T-helper 1 cell treated with Interleukin-12 subunit alpha and Interleukin-12 subunit beta and Interleukin-4 antibody, amounts not matched to agents 30 μg/mL and 1 μg/mL, for 36 hours (primary cell): ENCODE results near the gene ARHGEF10L.

ENCODE experiments used
- H3K27ac Mint-ChIP-seq: one replicate; pipeline ENCODE4 v1.8.0; 2021; ENCODE audit warnings: mild to moderate bottlenecking, mixed read lengths
- H3K27me3 Mint-ChIP-seq: one replicate; pipeline ENCODE4 v1.8.0; 2021; ENCODE audit warnings: low read depth, mixed read lengths
- H3K36me3 Mint-ChIP-seq: one replicate; pipeline ENCODE4 v1.8.0; 2021; ENCODE audit warnings: low read depth, mixed read lengths
- H3K4me1 Mint-ChIP-seq: one replicate; pipeline ENCODE4 v1.8.0; 2021; ENCODE audit warnings: low read depth, mixed read lengths
- H3K4me3 Mint-ChIP-seq: one replicate; pipeline ENCODE4 v1.8.0; 2021; ENCODE audit warnings: mild to moderate bottlenecking, moderate library complexity, mixed read lengths
- H3K9me3 Mint-ChIP-seq: one replicate; pipeline ENCODE4 v1.8.0; 2021; ENCODE audit warnings: mixed read lengths

The ARHGEF10L gene

DNA sequence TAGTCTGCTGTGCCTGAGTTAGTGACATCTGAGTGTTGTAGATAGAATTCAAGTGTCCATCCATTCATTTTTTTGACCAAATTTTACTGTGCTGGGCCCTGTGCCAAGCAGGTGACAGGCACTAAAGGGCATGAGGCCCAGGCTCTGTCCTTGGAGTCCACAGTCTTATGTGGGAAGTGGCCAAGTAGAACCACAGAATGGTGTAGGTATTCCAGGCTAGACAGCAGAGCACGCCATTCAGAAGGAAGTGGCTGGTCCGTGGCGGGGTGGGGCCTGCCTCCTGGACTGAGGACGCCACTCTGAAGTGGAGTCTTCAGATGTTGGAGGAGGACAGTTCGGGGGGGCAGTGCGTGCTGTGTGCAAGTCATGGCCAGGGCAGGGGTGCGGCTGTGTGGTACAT is 146.8 kb downstream of the ARHGEF10L start:
- no peak overlapping the region for H3K27ac Mint-ChIP-seq
- no peaks in the 10 kb centered on the region for H3K4me1 Mint-ChIP-seq
- no peaks in the 10 kb centered on the region for H3K9me3 Mint-ChIP-seq
- no peaks in the 10 kb centered on the region for H3K36me3 Mint-ChIP-seq
- no peaks in the 10 kb centered on the region for H3K27me3 Mint-ChIP-seq
- H3K4me3 Mint-ChIP-seq = no peak overlapping the region

DNA sequence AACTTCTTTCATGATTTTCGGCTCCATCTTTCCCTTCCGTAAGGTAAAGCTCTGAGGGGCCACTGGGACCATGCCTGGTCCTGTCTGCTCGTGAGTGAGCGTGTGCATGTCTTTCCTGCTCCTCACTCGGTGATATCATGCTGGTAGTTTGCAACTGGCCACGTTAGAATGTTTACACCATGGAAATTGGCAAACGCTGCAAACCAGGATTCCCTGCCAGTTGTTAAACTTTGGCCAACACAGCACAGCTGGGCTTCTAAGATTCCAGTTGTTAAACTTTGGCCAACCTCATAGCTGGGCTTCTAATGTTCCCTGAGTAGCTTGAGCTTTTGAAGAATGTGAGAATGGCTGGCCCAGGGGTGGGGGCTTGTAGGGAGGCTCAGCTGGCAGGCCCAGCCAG is 147.6 kb downstream of the ARHGEF10L start:
- Mint-ChIP-seq H3K4me3 (no peak overlapping the region), H3K9me3 (no peaks in the 10 kb centered on the region), H3K36me3 (no peaks in the 10 kb centered on the region), H3K27ac (no peak overlapping the region), H3K27me3 (no peaks in the 10 kb centered on the region), H3K4me1 (no peaks in the 10 kb centered on the region)

DNA sequence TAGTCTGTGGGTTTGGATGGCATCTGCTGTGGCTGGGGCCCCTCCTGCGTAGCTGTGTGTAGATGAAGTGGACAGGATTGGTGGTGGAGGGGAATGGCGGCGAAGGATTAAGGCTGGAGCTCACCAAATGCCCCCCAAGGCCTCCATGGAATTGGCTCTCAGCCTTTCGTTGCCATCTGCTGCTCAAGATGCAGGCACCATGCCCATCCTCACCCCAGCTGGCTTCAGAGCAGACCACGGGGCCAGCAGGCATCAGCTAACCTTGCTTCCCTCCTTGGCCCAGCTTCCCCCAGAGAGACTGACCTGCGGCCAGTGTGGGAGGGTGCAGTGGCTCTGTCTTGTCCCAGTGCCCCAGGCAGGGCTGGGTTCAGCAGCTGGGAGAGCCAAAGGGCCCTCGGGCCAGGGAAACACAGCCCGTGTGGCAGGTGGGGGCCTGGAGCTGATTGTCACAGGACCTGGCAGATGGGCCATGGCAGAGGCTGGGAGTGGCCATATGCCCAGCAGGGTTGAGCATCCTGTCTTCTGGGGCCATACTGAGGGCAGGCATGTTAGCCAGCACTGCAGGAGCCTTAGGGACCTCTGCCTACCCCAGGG is 148.8 kb downstream of the ARHGEF10L start:
- Mint-ChIP-seq H3K4me1 (no peaks in the 10 kb centered on the region), H3K4me3 (no peak overlapping the region), H3K27me3 (no peaks in the 10 kb centered on the region), H3K9me3 (no peaks in the 10 kb centered on the region), H3K27ac (no peak overlapping the region), H3K36me3 (no peaks in the 10 kb centered on the region)

DNA sequence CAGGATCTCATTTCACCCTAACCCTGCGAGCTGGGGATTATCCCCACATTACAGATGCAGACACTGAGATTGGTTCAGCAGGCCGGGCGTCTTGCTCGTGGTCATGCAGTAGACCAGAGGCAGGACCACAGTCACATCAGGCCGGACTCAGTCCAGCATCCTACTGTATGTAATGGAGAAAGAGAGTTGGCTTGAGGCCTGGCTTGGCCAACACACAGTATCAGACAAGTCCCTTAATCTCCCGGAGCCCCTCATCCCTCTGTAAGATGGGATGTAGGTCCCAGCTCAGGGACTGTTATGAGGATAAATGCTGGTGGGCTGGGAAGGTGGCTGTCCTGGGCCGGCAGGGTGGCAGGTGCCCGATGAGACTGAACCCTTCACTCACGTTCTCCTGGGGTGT is 149.5 kb downstream of the ARHGEF10L start:
- Mint-ChIP-seq H3K36me3 (no peaks in the 10 kb centered on the region), H3K27me3 (no peaks in the 10 kb centered on the region), H3K27ac (no peak overlapping the region), H3K4me1 (no peaks in the 10 kb centered on the region), H3K9me3 (no peaks in the 10 kb centered on the region), H3K4me3 (no peak overlapping the region)

DNA sequence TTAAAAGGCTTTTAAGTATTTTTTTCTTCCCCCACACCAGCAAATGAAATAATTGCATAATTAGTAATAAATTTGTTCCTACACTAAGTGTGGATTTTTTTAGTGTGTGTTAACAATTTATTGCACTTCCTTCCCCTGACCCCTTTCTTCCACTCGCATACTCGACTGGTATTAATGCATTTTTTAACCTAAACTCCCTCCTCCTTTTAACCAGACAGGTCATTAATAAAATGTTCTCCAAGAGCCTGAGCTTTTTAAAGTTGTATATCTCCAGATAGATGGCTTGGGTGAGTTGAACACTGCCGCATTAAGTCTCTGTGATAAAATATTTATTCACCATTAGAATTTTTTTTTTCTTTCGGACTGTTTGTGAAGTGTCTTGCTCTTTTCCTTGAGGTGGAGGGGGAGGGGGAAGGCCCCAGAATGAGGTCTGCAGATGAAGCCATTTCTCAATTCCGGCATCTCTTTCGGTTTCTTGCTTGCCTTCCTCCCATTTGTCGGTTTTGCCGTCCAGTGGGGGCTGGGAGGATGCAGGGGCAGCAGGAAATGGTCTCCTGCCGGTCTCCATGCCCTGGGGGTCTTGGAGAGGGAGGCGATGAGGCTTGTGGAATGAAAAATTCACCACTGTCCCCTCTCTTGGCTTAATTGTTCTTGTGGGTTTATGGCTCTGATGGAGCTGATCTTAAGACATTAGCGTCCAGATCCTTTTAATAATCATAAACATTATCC is 151.6 kb downstream of the ARHGEF10L start:
- Mint-ChIP-seq H3K4me3 (no peak overlapping the region), H3K9me3 (no peaks in the 10 kb centered on the region), H3K27ac (no peak overlapping the region), H3K27me3 (no peaks in the 10 kb centered on the region), H3K36me3 (no peaks in the 10 kb centered on the region), H3K4me1 (no peaks in the 10 kb centered on the region)

DNA sequence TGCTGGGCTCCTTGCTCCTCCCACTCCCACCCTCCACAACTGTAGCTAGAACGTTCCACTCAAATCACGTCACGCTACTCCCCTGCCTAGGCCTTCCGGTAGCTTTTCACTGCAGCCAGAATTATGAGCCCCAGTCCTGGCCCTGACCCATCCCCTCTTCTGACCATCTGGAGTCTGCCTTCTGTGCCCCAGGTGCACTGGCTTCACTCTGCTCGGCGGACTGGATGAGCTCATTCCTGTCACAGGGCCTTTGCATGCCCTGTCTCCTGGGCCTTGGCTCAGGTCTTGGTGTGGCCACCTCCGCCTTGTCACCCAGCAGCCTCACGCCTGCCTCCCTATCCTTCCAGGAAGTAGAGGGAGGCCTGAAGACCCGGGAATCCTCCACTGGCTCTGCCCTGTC is 153.1 kb downstream of the ARHGEF10L start:
- no peaks in the 10 kb centered on the region for H3K9me3 Mint-ChIP-seq
- H3K27ac Mint-ChIP-seq = no peak overlapping the region
- H3K4me3 Mint-ChIP-seq = no peak overlapping the region
- no peaks in the 10 kb centered on the region for H3K36me3 Mint-ChIP-seq
- H3K4me1 Mint-ChIP-seq = no peaks in the 10 kb centered on the region
- H3K27me3 Mint-ChIP-seq = no peaks in the 10 kb centered on the region

DNA sequence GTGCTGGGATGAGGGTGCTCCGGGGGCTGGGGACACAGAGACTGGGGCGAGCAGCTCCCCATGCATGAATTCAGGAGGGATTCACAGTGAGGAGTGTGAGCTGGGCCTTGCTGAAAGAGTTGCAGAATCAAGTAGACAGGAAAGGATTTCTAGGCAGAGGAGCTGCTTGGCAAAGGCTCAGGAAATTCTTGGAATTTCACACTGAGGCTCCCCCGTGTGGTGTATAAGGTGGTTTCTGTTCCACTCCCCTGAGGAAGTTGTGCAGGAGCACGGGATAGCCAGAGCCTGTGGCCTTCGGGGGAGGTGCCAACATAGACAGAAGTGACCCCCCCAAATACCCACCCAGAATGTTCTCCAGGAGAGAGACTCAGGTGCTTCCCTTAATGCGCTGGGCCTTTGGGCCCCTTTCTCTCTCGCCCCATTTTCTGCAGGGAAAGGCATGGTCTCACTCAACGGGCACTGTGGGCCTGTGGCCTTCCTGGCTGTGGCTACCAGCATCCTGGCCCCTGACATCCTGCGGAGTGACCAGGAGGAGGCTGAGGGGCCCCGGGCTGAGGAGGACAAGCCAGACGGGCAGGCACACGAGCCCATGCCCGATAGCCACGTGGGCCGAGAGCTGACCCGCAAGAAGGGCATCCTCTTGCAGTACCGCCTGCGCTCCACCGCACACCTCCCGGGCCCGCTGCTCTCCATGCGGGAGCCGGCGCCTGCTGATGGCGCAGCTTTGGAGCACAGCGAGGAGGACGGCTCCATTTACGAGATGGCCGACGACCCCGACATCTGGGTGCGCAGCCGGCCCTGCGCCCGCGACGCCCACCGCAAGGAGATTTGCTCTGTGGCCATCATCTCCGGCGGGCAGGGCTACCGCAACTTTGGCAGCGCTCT is 157.2 kb downstream of the ARHGEF10L start:
- Mint-ChIP-seq H3K36me3 (no peaks in the 10 kb centered on the region), H3K9me3 (no peaks in the 10 kb centered on the region)

DNA sequence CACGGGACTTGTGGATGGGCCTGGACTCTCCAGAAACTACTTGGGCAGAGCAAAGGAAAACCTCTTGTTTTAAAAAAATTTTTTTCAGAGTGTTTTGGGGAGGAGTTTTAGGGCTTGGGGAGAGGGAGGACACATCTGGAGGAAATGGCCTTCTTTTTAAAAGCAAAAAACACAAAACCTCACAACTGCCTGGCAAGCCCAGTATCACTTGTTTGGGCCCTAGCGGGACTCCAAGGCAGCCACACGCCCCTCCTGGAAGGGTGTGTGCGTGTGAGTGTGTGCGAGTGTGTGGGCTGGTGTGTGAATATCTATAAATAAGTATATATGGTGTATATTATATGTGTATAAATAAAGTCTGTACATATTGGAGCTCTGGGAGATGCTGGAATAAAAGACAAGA is 158.0 kb downstream of the ARHGEF10L start:
- no peaks in the 10 kb centered on the region for H3K4me1 Mint-ChIP-seq
- H3K4me3 Mint-ChIP-seq = no peak overlapping the region
- no peaks in the 10 kb centered on the region for H3K27me3 Mint-ChIP-seq
- H3K36me3 Mint-ChIP-seq = no peaks in the 10 kb centered on the region
- no peak overlapping the region for H3K27ac Mint-ChIP-seq
- no peaks in the 10 kb centered on the region for H3K9me3 Mint-ChIP-seq

More for the DNA sequence above, 157.2 kb downstream of the ARHGEF10L start:
- Mint-ChIP-seq H3K4me1 (no peaks in the 10 kb centered on the region), H3K27me3 (no peaks in the 10 kb centered on the region), H3K4me3 (no peak overlapping the region), H3K27ac (no peak overlapping the region)

DNA sequence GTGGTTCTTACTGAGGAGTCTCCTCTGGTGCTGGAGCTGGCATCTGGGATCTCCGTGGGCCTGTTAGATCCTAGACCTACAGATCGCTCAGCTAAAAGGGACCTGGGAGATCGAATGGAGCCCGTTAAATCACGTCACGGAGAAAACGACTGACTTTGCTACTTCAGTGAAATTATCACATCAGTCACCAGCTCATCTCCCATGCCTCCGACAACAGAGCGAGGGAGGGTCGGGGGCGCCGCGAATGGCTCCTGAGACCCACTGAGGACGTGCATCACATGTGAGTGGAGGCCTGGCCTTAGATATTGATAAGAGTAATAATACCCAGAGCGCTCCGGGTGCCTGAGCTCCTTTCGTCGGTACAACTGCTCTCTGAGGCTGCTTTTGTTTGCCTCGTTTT is 160.1 kb downstream of the ARHGEF10L start:
- no peaks in the 10 kb centered on the region for H3K36me3 Mint-ChIP-seq
- no peak overlapping the region for H3K4me3 Mint-ChIP-seq
- no peaks in the 10 kb centered on the region for H3K9me3 Mint-ChIP-seq
- H3K4me1 Mint-ChIP-seq = no peaks in the 10 kb centered on the region
- no peak overlapping the region for H3K27ac Mint-ChIP-seq
- no peaks in the 10 kb centered on the region for H3K27me3 Mint-ChIP-seq

DNA sequence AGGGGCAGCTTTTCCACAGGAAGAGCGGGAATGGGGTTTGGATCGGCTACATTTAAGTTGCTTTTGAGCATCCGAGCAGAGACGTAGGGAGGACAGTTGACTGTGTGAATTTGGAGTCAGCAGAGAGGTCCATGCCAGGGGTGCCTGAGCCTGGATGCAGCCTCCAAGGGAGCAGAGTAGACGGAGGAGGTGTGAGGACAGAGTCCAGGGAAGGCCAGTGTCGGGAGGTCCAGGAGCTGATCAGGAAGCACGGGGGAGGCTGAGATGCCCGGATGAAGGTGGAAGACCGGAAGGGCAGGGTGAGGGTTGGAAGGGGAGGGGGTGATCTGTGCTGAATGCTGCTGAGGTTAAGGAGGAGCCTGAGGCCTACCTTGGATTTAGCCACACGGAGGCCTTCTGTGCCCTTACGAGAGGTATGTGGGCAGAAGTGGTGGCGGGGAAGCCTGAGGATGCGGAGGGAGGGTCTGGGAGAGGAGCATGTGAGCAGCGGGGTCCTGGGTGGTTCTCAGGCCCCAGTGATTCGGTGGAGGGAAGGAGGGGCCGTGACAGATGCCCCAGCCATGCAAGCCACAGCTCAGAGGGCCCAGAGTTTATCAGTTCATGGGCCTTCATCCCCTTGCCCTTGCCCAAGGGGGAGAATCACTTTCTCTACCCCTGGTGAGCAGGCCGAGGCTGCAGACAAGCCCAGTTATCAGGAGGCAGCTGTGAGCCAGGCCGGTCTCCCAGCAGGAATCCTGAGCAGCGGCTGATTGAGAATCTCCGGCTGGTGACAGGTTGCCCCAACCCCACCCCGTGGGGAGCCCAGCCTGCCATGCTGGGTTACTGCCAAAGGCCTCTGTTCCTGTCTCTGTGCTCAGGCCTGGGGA is 161.7 kb downstream of the ARHGEF10L start:
- no peaks in the 10 kb centered on the region for H3K27me3 Mint-ChIP-seq
- H3K4me1 Mint-ChIP-seq = no peaks in the 10 kb centered on the region
- no peak overlapping the region for H3K4me3 Mint-ChIP-seq
- no peaks in the 10 kb centered on the region for H3K36me3 Mint-ChIP-seq
- no peaks in the 10 kb centered on the region for H3K9me3 Mint-ChIP-seq
- no peak overlapping the region for H3K27ac Mint-ChIP-seq

DNA sequence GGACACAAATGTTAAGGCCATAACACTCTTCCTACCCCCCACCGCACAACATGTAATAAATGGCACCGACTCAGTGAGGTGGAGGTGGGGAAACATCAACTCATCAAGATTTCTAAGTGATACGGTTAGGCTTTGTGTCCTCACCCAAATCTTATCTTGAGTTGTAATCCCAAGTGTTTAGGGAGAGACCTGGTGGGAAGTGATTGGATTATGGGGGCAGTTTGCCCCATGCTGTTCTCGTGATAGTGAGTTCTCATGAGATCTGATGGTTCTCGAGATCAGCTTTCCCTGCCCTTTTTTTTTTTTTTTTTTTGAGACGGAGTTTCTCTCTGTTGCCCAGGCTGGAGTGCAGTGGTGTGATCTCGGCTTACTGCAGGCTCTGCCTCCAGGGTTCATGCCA is 164.7 kb downstream of the ARHGEF10L start:
- H3K4me1 Mint-ChIP-seq = no peaks in the 10 kb centered on the region
- H3K9me3 Mint-ChIP-seq = no peaks in the 10 kb centered on the region
- no peaks in the 10 kb centered on the region for H3K36me3 Mint-ChIP-seq
- H3K27me3 Mint-ChIP-seq = no peaks in the 10 kb centered on the region
- no peak overlapping the region for H3K27ac Mint-ChIP-seq
- H3K4me3 Mint-ChIP-seq = no peak overlapping the region

DNA sequence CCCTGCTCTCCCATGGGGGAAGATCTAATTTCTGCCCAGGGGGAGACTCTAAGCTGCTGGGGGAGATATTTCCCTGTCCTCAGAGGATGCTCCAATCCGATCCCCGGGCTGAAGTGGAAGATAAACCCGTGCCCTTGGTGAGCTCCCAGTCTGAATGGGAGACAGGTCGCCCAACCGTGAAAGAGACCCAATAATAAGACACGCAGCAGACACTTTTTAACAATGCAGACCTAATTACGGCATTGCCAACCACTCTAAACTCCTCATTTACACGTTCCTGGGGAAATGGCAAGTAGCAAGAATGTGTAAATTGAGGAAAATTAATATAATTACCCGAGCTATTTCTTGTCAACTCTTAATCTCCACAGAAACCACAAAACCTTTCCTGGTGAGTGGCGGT is 166.9 kb downstream of the ARHGEF10L start:
- Mint-ChIP-seq H3K9me3 (no peaks in the 10 kb centered on the region), H3K4me3 (no peak overlapping the region), H3K4me1 (no peaks in the 10 kb centered on the region), H3K27me3 (no peaks in the 10 kb centered on the region), H3K27ac (no peak overlapping the region), H3K36me3 (no peaks in the 10 kb centered on the region)

DNA sequence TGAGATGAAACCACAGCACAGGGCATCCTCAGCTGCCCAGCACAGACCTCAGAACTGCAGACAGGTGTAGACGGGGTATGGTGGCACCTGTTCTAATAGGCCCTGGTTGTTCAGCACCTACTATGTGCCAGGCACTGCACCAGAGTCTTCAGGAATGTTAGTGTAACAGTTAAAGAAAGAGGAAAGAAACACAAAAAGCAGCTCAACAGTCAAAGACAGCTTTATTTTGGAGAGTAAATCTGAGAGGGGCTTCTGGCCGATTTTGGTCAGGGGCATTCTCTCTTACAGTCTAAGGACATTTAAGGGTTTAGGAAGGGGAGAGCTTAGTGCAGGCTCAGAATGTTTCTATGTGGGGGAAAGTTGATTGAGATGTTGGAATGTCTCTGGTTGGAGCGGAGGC is 170.5 kb downstream of the ARHGEF10L start:
- H3K4me3 Mint-ChIP-seq = no peak overlapping the region
- H3K9me3 Mint-ChIP-seq = no peaks in the 10 kb centered on the region
- no peak overlapping the region for H3K27ac Mint-ChIP-seq
- no peaks in the 10 kb centered on the region for H3K27me3 Mint-ChIP-seq
- H3K4me1 Mint-ChIP-seq = no peaks in the 10 kb centered on the region
- H3K36me3 Mint-ChIP-seq = no peaks in the 10 kb centered on the region

DNA sequence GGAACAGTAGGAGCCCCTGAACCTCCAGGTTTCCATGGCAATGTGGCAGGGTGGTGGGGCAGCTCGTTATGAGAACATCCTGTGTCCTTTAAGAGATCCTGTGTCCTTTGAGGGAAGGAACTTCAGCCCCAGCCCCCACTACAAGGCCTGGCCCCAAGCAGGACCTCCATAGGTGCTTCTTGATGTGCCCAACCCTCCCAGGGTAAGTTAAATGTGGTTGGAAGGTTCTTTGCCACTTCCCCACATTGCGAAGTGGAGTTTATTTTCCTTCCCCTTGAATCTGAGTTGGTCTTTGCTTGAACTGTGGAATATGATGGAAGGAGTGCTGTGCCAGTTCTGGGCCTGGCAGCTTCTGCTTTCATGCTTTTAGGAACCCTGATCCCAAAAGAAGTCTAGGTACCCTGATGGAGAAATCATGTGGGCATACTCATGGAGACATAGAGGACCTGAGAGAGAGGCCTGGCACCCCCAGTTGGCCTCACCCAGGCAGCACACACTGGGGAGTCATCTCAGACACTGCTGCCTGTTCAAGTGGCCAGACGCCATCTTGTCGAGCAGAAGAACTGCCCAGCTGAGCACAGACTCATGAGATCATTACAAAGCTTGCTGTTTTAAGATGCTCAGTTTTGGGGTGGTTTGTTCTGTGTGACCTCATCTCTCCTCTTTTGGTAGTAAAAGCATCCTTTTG is 171.5 kb downstream of the ARHGEF10L start:
- H3K4me3 Mint-ChIP-seq = no peak overlapping the region
- H3K9me3 Mint-ChIP-seq = no peaks in the 10 kb centered on the region
- H3K27me3 Mint-ChIP-seq = no peaks in the 10 kb centered on the region
- no peak overlapping the region for H3K27ac Mint-ChIP-seq
- no peaks in the 10 kb centered on the region for H3K4me1 Mint-ChIP-seq
- no peaks in the 10 kb centered on the region for H3K36me3 Mint-ChIP-seq
